Inferior parietal cortex (tissue), 1 donor: ENCODE results near the gene PCNA.

Experiments
- DNase-seq: peaks from one replicate; pipeline ENCODE4 v3.0.0-alpha.2; 2016; ENCODE audit errors: extremely low spot score

The PCNA gene

DNA sequence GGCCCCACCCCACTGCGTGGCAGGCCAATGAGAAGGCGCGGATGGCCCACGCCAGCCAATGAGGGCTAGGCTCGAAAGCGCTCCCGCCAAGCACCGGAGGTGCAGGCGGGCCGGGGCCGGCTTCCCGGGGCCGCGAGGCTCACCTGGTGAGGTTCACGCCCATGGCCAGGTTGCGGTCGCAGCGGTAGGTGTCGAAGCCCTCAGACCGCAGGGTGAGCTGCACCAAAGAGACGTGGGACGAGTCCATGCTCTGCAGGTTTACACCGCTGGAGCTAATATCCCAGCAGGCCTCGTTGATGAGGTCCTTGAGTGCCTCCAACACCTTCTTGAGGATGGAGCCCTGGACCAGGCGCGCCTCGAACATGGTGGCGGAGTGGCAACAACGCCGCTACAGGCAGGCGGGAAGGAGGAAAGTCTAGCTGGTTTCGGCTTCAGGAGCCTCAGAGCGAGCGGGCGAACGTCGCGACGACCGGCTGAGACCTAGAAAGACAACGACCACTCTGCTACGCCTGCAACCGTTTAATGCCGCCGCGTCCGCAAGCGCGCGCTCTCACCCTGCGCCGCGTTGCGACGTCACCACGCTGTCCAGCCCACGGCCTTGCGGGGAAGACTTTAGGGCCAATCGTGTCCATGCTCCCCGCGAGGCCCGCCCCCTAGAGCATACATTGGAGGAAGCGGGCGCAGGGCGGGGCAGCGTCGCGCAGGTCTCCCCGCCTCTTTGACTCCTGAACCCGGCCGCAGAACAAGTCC, at the start of gene PCNA:
Gene PCNA, minus strand, starts transcription at position 524 of the 750 bp plus-strand sequence. Its CDS starts 160 bp downstream, at position 364.
- DNase-seq = peak; percentile 94

DNA sequence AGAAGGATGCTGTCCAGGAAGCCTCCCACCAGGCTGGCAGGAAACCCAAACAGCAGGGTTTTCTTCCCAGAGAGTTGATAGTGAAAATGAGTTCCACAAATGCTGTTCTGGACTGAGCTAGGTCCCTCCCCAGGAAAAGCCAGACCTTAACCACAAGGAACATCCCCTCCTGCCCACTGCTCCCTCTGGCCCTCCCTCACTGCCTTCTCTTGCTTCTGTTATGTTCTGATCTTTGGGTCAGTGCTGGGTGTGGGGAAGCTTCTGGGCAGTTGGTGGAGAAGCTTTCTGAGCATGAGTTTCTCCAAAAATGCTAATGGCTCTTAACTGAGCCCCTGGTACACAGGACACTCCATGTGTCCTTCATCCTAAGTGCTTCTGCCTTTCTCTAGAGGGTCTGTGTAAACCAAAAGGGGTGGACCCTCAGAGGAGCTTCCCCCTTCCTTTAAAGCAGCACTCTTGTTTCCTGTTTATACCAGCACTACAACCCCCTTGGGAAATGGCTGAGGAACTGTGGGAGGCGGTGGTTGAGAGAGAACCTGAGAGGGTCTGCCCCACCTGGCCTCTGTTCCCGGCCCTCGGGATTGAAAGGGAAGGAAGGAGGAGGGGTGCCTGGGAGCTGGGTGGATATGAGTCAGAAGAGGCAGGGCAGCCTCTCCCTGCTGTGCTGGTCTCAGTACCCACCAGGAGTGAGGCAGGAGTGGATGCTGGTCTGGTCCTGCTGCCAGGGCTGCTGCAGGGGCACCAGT, 49.1 kb upstream of the PCNA start:
- DNase-seq = no peak

DNA sequence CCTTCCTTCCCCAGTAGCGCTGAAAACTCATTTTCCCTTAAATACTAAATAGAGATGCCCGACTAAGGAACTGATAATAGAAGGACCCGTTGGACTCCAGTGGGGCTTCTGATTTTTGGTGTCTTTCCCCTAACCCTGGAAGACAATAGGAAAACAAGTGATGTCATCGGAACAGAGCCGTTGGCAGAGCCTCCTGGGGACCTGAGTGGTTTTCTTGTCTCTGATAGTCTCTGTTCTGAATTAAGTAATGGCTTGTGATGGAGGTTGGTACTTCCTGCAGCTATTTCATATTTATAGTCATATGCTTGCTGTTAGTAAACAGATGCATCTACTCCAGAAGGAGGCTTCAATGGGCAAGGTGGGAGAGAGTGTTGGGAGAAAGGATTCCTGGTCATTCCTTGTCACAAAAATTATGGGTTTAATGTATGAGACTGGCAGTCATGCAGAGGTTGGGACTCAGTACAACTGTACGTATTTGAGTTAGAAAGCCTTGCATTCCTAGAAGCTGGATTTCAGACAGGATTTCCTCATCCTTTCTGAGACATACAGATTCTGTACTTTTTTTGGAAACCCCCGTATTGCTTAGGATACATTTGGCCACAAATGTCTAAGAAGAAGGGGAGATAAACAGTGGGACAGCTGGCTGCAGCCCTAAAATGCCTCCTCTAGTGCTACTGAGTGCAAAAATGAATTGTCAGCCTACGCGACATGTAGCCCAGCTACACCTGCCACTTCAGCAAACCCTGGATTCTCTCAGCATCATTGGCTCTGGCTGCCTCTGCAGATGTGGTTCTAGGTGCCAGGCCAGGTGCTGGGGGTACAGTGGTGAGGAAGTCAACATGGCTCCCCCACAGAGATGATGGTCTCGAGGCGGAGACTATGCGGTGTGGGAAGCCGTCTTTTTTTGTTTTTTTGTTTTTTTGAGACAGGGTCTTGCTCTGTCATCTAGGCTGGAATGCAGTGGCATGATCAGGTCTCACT, 45.2 kb upstream of the PCNA start:
- DNase-seq = peak; percentile 55

DNA sequence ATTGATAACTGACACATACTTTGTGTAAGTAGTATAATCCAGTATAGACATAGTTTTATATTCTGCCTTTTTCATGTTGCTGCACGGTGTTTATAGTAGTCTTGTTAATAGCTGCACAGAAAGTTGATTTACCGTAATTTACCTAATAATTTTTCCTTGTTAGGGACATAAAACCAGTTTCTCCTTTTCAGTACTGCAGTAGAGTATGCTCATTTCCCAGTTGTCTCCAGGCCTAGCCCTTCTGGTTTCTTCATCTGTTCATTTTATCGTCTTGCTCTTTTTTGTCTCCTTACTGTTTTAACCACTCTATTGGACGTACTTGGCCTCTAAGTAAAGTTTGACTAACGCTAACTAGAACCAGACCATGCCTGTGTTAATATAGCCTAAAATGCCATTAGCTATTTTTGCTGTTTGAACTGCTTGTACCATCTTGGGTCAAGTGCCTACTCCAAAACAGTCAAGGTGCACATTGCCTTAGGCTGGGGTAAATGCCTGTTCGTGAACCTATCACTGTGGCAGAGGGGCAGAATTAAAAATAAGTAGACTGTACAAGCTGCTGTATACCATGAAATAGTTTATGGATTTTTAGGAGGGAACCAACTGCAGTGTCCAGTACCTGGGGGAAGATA, 41.9 kb upstream of the PCNA start:
- no peak for DNase-seq

DNA sequence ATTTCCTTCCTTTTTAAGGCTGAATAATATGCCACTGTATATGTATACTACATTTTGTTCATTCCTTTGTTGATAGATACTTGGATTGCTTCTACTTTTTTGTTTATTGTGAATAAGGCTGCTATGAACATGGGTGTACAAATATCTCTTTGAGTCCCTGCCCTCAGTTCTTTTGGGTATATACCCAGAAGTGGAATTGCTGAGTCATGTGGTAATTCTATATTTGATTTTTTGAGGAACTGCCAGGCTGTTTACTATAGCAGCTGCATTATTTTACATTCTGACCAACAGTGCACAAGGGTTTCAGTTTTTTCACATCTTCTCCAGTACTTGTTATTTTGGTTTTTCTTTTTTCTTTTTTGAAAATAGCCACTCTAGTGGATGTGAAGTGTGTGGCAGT, 41.1 kb upstream of the PCNA start:
- DNase-seq = no peak

DNA sequence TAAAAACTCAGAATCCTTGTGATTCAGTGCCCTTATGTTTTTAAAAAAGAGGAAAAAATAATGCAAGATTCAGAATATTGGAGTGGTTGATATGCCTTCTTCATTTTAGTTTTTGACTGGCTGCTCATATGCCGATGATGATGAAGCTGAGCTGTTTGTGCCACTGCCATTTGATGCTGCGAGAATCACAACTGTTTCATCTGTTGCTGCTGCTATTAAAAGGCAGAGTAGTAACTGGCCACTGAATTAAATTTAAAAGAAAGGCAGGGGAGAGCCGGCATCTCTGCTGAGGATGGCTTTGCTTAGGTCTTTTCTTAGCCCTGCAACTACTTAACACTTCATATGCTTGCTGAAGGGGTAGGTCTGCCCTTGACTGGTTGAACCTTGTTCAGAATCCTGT, 40.2 kb upstream of the PCNA start:
- DNase-seq = no peak

DNA sequence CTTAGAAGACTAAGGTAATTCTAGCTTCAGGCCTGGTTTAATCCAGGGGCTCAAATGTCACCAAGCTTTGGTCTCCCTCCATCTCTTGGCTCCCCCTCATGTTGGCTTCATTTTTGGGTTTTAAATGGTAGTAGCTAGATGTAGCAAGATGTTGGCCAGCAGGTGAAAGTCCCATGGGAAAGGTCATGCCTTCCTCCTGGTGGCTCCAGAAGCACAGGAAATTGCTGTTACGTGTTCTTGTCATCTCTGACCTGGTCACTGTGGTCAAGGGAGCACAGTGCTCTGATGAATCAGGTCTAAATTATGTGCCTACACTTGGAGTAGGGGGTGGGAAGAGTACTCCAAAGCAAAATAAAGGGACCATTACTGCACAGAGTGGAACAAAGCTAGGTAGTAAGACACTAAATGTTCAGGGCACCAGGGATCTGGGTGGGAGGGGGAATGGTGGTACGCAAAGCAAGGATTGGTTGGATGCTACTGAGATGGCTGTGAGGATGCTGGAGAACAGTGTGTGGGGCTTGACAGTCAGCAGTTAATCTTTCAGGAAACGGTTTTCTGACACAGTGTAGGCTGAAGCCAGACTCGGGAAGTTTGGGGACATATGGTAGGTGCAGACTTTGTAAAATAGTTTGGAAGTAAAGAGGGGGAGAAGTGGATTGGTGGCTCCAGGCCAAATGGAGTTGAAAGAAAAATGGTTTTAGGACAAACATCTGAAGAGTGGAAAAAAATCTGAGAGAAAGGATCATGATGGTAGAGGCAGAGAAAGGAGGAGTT, 37.1 kb upstream of the PCNA start:
- no peak for DNase-seq

DNA sequence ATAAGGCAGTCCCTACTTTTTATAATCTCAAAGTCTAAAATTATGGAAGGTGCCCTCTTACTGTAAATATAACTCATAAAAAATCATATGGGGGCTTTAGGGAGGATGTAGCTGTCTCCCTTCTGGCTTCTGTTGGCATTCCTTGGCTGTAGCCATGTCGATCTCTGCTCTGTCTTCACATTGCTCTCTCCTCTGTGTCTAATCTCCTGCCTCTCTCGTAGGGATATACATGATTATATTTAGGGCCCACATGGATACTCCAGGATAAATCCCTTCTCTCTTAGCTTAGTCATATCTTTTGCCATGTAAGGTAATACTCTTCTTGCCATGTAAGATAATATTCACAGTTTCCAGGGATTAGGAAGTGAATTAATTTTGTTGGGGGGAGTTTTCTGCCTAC, 35.6 kb upstream of the PCNA start:
- DNase-seq = no peak

DNA sequence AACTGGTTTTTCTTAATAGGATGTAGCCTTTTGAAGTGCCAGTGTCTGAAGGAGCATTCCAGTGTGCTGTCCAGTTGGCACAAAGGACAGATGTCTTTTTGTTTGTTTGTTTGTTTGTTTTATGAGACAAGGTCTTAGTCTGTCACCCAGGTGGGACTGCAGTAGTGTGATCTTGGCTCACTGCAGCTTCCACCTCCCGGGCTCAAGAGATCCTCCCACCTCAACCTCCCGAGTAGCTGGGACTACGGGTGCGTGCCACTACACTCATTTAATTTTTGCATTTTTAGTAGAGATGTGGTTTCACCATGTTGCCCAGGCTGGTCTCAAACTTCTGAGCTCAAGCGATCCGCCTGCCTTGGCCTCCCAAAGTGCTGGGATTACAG, 34.8 kb upstream of the PCNA start:
- DNase-seq = no peak

DNA sequence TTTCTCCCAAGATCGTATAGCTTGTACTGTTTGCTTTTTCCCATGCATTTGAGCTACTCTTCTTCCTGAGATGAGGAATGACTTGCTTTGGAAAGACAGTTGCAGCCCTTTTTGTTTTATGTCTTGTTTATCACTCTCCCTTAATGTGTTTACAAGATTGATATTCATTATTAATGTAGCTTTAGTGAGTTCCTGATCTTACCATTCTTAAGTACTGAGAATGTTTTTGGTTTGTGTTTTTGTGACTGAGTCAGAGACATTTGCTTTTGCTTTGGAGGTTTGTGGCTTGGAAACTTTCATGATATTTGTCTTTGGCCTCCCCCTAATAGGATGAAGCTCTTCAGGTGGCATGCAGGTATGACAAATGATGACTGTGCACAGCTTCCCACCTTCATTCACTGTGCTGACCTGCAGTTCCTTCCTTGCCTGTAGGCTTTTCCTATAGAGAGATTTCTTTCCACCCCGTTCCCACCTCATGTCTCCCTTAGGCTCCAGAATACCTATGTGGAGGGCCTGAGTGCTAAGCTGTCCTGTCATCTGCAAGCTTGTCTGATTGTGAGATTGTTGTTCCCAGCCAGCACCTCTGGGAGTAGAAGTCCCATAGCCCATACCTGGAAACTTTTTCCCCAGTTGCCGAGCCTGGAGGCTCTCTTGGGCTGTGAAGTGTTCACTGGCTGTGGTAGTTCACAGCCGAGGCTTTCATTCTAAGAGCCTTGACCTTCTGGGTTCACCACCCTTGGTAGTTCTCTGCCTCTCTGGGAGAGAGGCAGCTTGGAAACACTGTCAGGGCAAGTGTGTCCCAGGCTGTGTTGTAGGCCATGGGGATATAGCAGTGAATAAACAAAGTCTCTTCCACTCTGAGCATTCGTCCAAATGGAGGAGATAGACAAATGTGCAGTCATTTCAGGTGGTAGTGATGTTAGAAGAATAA, 34.1 kb upstream of the PCNA start:
- no peak for DNase-seq

DNA sequence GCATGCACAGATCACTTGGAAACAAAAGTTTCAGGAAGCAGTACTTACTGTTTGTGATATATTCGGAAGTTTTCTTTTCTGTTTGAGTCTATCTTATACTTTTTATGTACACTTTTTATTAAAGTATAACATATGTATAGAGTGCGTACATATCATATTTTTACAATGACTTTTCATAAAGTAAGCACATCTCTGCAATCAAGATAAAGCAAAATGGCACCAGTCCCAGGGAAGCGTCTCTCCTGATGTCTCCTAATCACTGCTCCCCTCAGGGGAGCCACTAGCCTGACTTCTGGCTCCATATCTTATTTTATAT, 33.4 kb upstream of the PCNA start:
- DNase-seq = no peak

DNA sequence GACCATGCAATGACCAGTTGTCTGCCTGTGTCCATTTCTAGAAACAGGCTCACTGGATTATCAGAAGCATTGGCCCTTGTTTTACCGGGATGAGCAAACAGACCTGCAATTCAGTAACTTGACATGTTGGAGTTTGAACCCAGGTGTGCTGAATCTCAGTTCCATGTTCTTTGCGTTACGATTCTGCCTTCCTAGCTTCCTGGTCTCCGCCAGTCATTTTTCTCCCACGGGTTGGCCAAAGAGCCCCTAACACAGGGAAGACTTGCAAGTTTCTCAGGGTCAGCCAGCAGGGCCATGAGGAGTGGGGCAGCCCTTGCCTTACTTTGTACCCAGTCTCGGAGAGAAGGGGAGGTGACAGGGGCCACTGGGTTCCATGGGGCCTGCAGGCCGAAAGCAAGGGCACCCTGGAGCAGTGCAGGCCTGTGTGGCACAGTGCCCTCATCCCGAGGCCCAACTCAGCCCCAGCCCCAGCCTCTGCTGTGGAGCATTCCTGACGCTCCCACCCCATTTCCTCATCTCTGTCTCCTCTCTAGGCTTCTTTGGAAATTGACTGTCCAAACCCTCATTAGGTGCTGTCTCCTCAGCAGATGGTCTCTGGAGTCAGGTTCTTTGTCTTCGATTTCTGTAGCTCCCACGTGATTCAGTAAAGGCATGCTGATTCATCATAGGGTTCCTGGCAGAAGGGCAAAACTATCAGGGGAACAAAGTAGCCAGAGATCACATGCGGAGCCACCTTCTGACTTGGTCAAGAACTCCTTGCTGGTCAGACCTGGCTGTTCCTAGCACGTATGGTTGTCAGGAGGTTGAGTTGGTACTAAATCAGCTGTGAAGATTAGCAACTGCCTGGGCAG, 30.7 kb upstream of the PCNA start:
- no peak for DNase-seq

DNA sequence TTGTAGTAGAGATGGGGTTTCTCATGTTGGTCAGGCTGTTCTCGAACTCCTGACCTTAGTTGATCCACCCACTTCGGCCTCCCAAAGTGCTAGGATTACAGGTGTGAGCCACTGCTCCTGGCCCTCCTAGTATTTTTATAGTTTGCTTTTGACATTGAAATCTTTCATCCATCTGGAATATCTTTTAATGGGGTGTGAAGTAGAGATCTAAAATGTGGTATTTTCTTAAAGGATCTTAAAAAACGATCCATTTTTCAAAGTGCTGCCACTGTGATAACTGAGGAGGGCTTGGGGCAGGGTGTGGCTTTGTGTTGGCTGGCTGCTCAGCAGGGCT, 30.1 kb upstream of the PCNA start:
- no peak for DNase-seq

DNA sequence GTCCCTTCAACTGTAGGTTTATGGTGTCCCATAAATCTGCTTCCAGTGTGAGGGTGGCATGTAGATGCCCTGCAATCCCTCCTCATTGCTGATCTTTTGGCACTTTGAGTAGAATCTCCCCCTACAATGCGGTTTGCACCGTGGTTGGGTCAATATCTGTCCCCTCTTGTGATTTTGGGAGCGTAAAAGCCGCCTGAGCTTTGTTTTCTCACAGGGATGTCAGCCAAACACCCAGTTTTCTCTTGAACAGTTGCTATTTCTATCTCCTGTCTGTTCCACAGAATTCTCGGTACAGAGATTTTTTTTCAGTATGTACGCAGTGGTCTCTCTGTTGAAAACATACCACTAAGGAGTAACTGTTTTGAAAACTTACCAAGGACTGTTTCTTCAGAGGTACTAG, 28.8 kb upstream of the PCNA start:
- no peak for DNase-seq

DNA sequence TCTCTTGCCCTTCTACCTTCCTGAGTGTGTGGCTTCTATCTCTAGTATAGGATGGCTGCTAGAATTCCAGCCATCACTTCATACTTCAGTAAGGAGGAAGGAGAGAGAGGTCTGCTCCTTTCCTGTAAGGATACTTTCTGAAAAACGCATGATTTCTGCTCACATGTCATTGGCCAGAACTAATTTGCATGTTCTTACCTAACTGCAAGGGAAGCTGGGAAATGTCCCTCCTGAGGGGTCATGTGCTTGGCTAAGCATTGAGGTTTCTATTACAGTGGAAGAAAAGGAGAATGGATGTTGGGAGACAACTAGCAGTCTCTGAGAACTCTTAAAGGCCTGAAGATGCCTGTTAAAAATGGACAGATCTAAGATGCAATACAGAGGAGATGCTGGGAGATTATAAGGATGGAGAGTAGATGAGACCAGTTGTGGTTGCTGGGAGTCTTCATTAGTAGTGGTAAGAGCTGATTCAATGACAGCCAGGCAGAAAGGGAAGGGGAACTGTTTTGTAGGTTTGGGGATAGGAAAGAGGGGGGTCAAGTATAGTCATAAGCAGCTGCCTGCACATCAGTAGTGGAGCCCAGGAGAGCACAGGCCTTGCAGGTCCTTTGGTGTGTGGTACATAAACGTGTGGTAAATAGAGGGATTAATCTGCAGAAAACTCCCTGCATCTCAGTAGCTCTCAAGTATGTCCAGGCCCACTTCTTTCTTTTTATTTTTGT, 27.3 kb upstream of the PCNA start:
- no peak for DNase-seq

DNA sequence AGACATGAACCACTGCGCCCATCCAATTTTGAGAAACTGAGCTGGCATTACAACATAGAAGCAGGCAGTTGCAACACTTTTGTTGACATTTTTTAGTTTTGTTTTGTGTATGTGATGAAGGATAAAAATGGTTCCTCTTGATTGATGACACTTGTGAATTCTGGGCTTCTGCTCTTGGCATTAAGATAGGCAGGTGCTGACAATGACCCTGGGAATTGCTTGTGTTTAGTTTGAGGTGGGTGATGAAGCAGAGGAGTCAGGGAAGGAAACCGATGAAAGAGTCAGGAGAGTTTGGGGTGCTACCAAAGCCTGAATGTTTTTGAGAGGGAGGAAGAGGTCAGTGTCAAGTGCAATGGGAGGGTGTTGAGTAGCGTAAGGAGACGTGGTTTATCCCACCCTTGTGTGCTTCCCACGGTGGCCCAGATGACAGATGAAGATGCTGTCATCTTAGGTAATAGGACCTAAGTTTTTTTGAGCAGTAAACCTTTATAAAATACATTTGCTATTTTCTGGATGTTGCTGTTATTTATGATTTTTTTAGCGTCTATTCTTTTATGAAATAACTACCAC, 26.4 kb upstream of the PCNA start:
- DNase-seq = no peak

DNA sequence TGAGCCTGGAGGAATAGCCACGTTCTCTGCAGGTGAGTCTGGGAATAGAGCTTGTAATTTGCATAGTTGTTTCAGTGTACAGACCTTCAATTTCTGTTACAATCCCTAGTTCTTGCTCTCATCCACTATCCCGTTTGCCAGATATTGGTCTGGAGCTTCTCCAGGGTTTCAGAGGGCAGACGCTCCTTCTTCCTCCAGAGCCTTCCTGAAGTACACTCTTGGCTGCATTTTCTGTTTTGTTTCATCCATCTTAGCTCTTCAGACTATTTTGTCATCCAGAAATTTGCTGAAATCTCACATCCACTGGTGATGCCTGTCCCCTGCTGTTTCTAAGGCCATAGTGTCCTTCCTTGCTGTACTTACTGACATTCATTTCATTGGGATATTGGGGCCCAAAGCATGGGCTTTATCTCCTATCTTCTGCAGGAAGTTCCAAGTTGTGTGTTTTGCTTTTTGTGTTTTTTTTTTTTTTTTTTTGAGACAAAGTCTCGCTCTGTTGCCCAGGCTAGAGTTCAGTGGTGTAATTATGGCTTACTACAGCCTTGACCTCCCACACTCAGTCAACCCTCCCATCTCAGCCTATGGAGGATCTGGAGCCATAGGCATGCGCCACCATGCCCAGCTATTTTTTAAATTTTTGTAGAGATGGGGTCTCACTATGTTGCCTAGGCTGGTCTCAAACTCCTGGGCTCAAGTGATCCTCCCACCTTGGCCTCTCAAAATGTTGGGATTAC, 25.8 kb upstream of the PCNA start:
- DNase-seq = no peak

DNA sequence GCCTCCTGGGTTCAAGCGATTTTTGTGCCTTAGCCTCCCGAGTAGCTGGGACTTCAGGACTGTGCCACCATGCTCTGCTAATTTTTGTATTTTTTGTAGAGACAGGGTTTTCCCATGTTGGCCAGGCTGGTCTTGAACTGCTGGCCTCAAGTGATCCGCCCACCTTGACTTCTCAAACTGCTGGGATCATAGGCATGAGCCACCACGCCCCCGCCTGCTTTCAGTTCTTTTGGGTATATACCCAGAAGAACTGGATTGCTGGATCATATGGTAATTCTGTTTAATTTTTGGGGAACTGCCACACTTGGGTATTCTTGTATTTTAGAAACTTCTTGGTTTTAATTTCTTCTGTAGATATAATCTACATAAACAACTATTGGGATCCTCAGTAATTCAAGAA, 24.1 kb upstream of the PCNA start:
- no peak for DNase-seq
